ENCODE data around the gene SNCAIP. TPM values are rescaled to one million over a fixed set of nuclear protein-coding genes. Genes with fewer than 3 reads are reported as not detected.

SNCAIP gene
- total RNA-seq, 1 experiment from 2014 or later: not detected

GRCh38 chr5:122306461-122306860, 5.6 kb upstream of the SNCAIP start:
- DNase-seq: no peak

GRCh38 chr5:122310889-122311288, 1.1 kb upstream of the SNCAIP start:
- DNase-seq: no peak
- no peaks in the 10 kb centered on the region for H3K79me2 ChIP-seq (ENCODE audit: low read length)
- H3K9me3 ChIP-seq (ENCODE audit: low read length): no peaks in the 10 kb centered on the region
- no peak overlapping the region for H3K27ac ChIP-seq (ENCODE audit: low read length)
- no peaks in the 10 kb centered on the region for H3K4me1 ChIP-seq (ENCODE audit: low read length)
- H4K20me1 ChIP-seq (ENCODE audit: insufficient read depth, low read depth, low read length): no peaks in the 10 kb centered on the region
- H3K9me2 ChIP-seq (replicated peaks; ENCODE audit: insufficient read depth, low read length): no peaks in the 10 kb centered on the region
- H3K9ac ChIP-seq (ENCODE audit: low read length): no peak overlapping the region
- H2AFZ ChIP-seq (ENCODE audit: low read length): no peak overlapping the region
- H3K27me3 ChIP-seq (ENCODE audit: low read length): no peaks in the 10 kb centered on the region
- no peak overlapping the region for H3K4me2 ChIP-seq (ENCODE audit: low read depth, low read length, poor library complexity, severe bottlenecking)
- no peaks in the 10 kb centered on the region for H3K36me3 ChIP-seq (ENCODE audit: insufficient read depth, low read length)
- no peak overlapping the region for H3K4me3 ChIP-seq (ENCODE audit: low read length)

More at GRCh38 chr5:122306461-122306860, 5.6 kb upstream of the SNCAIP start:
- H3K4me2 ChIP-seq (ENCODE audit: low read depth, low read length, poor library complexity, severe bottlenecking): no peak overlapping the region
- H3K4me1 ChIP-seq (ENCODE audit: low read length): no peaks in the 10 kb centered on the region
- H3K9me3 ChIP-seq (ENCODE audit: low read length): no peaks in the 10 kb centered on the region
- H4K20me1 ChIP-seq (ENCODE audit: insufficient read depth, low read depth, low read length): no peaks in the 10 kb centered on the region
- no peak overlapping the region for H3K9ac ChIP-seq (ENCODE audit: low read length)
- no peak overlapping the region for H3K27ac ChIP-seq (ENCODE audit: low read length)
- no peak overlapping the region for H2AFZ ChIP-seq (ENCODE audit: low read length)
- no peaks in the 10 kb centered on the region for H3K27me3 ChIP-seq (ENCODE audit: low read length)
- H3K79me2 ChIP-seq (ENCODE audit: low read length): no peaks in the 10 kb centered on the region
- H3K4me3 ChIP-seq (ENCODE audit: low read length): no peak overlapping the region
- no peaks in the 10 kb centered on the region for H3K36me3 ChIP-seq (ENCODE audit: insufficient read depth, low read length)
- H3K9me2 ChIP-seq (replicated peaks; ENCODE audit: insufficient read depth, low read length): no peaks in the 10 kb centered on the region

- H4K20me1 ChIP-seq (ENCODE audit: insufficient read depth, low read depth, low read length): no peaks in the 10 kb centered on the region
- no peaks in the 10 kb centered on the region for H3K4me1 ChIP-seq (ENCODE audit: low read length)
- no peak for DNase-seq
- no peaks in the 10 kb centered on the region for H3K36me3 ChIP-seq (ENCODE audit: insufficient read depth, low read length)
- H3K27ac ChIP-seq (ENCODE audit: low read length): no peak overlapping the region
- no peak overlapping the region for H3K4me2 ChIP-seq (ENCODE audit: low read depth, low read length, poor library complexity, severe bottlenecking)
- H3K9ac ChIP-seq (ENCODE audit: low read length): no peak overlapping the region
- no peaks in the 10 kb centered on the region for H3K9me2 ChIP-seq (replicated peaks; ENCODE audit: insufficient read depth, low read length)
- no peak overlapping the region for H2AFZ ChIP-seq (ENCODE audit: low read length)
- H3K9me3 ChIP-seq (ENCODE audit: low read length): no peaks in the 10 kb centered on the region
- H3K4me3 ChIP-seq (ENCODE audit: low read length): no peak overlapping the region
- no peaks in the 10 kb centered on the region for H3K27me3 ChIP-seq (ENCODE audit: low read length)
- no peaks in the 10 kb centered on the region for H3K79me2 ChIP-seq (ENCODE audit: low read length)
Measured at GRCh38 chr5:122311497-122311960, 508 bp upstream of the SNCAIP start.

GRCh38 chr5:122312591-122313406, 762 bp downstream of the SNCAIP start:
- Histone ChIP-seq H3K79me2 (ENCODE audit: low read length) (no peaks in the 10 kb centered on the region), H3K4me3 (ENCODE audit: low read length) (no peak overlapping the region), H3K36me3 (ENCODE audit: insufficient read depth, low read length) (no peaks in the 10 kb centered on the region), H4K20me1 (ENCODE audit: insufficient read depth, low read depth, low read length) (no peaks in the 10 kb centered on the region), H2AFZ (ENCODE audit: low read length) (no peak overlapping the region), H3K9me3 (ENCODE audit: low read length) (no peaks in the 10 kb centered on the region), H3K4me2 (ENCODE audit: low read depth, low read length, poor library complexity, severe bottlenecking) (no peak overlapping the region), H3K27ac (ENCODE audit: low read length) (no peak overlapping the region), H3K4me1 (ENCODE audit: low read length) (no peaks in the 10 kb centered on the region), H3K27me3 (ENCODE audit: low read length) (no peaks in the 10 kb centered on the region), H3K9me2 (replicated peaks; ENCODE audit: insufficient read depth, low read length) (no peaks in the 10 kb centered on the region), H3K9ac (ENCODE audit: low read length) (no peak overlapping the region)
- no peak for DNase-seq

- H3K27me3 ChIP-seq (ENCODE audit: low read length): no peaks in the 10 kb centered on the region
- H3K4me2 ChIP-seq (ENCODE audit: low read depth, low read length, poor library complexity, severe bottlenecking): no peak overlapping the region
Measured at GRCh38 chr5:122314036-122314435, 2.0 kb downstream of the SNCAIP start.

GRCh38 chr5:122315521-122315920, 3.5 kb downstream of the SNCAIP start:
- H3K27ac ChIP-seq (ENCODE audit: low read length): no peak overlapping the region
- H3K4me3 ChIP-seq (ENCODE audit: low read length): no peak overlapping the region
- DNase-seq: no peak
- H3K27me3 ChIP-seq (ENCODE audit: low read length): no peaks in the 10 kb centered on the region
- no peak overlapping the region for H2AFZ ChIP-seq (ENCODE audit: low read length)
- H3K9me2 ChIP-seq (replicated peaks; ENCODE audit: insufficient read depth, low read length): no peaks in the 10 kb centered on the region
- H3K9ac ChIP-seq (ENCODE audit: low read length): no peak overlapping the region
- H4K20me1 ChIP-seq (ENCODE audit: insufficient read depth, low read depth, low read length): no peaks in the 10 kb centered on the region
- no peaks in the 10 kb centered on the region for H3K36me3 ChIP-seq (ENCODE audit: insufficient read depth, low read length)
- no peaks in the 10 kb centered on the region for H3K9me3 ChIP-seq (ENCODE audit: low read length)
- H3K4me2 ChIP-seq (ENCODE audit: low read depth, low read length, poor library complexity, severe bottlenecking): no peak overlapping the region
- no peaks in the 10 kb centered on the region for H3K79me2 ChIP-seq (ENCODE audit: low read length)
- H3K4me1 ChIP-seq (ENCODE audit: low read length): no peaks in the 10 kb centered on the region

More at GRCh38 chr5:122314036-122314435, 2.0 kb downstream of the SNCAIP start:
- Histone ChIP-seq H2AFZ (ENCODE audit: low read length) (no peak overlapping the region), H3K9me3 (ENCODE audit: low read length) (no peaks in the 10 kb centered on the region), H3K4me1 (ENCODE audit: low read length) (no peaks in the 10 kb centered on the region), H3K9me2 (replicated peaks; ENCODE audit: insufficient read depth, low read length) (no peaks in the 10 kb centered on the region), H3K79me2 (ENCODE audit: low read length) (no peaks in the 10 kb centered on the region), H3K36me3 (ENCODE audit: insufficient read depth, low read length) (no peaks in the 10 kb centered on the region), H4K20me1 (ENCODE audit: insufficient read depth, low read depth, low read length) (no peaks in the 10 kb centered on the region), H3K27ac (ENCODE audit: low read length) (no peak overlapping the region), H3K4me3 (ENCODE audit: low read length) (no peak overlapping the region), H3K9ac (ENCODE audit: low read length) (no peak overlapping the region)
- DNase-seq: no peak

- Histone ChIP-seq H4K20me1 (ENCODE audit: insufficient read depth, low read depth, low read length) (no peaks in the 10 kb centered on the region), H3K4me2 (ENCODE audit: low read depth, low read length, poor library complexity, severe bottlenecking) (no peak overlapping the region), H3K4me1 (ENCODE audit: low read length) (no peaks in the 10 kb centered on the region), H3K4me3 (ENCODE audit: low read length) (no peak overlapping the region), H3K9me3 (ENCODE audit: low read length) (no peaks in the 10 kb centered on the region), H3K9ac (ENCODE audit: low read length) (no peak overlapping the region), H3K79me2 (ENCODE audit: low read length) (no peaks in the 10 kb centered on the region), H2AFZ (ENCODE audit: low read length) (no peak overlapping the region), H3K9me2 (replicated peaks; ENCODE audit: insufficient read depth, low read length) (no peaks in the 10 kb centered on the region), H3K27ac (ENCODE audit: low read length) (no peak overlapping the region), H3K27me3 (ENCODE audit: low read length) (no peaks in the 10 kb centered on the region), H3K36me3 (ENCODE audit: insufficient read depth, low read length) (no peaks in the 10 kb centered on the region)
- no peak for DNase-seq
Measured at GRCh38 chr5:122316656-122317055, 4.6 kb downstream of the SNCAIP start.

- Histone ChIP-seq H3K79me2 (ENCODE audit: low read length) (no peaks in the 10 kb centered on the region), H3K9me3 (ENCODE audit: low read length) (no peaks in the 10 kb centered on the region), H3K4me1 (ENCODE audit: low read length) (no peaks in the 10 kb centered on the region), H3K27me3 (ENCODE audit: low read length) (no peaks in the 10 kb centered on the region), H3K4me2 (ENCODE audit: low read depth, low read length, poor library complexity, severe bottlenecking) (no peak overlapping the region), H3K27ac (ENCODE audit: low read length) (no peak overlapping the region), H2AFZ (ENCODE audit: low read length) (no peak overlapping the region), H3K9ac (ENCODE audit: low read length) (no peak overlapping the region), H3K36me3 (ENCODE audit: insufficient read depth, low read length) (no peaks in the 10 kb centered on the region), H3K9me2 (replicated peaks; ENCODE audit: insufficient read depth, low read length) (no peaks in the 10 kb centered on the region), H4K20me1 (ENCODE audit: insufficient read depth, low read depth, low read length) (no peaks in the 10 kb centered on the region), H3K4me3 (ENCODE audit: low read length) (no peak overlapping the region)
- no peak for DNase-seq
Measured at GRCh38 chr5:122319897-122320296, 7.9 kb downstream of the SNCAIP start.

Measured in Karpas-422 (cell line).